Right atrium auricular region (tissue), 2 donors: Measurements from ENCODE around the gene SH2D5. TPM values are rescaled to one million over a fixed set of nuclear protein-coding genes. Genes with fewer than 3 reads are reported as not detected.

Experiments used
- DNase-seq: peaks from one replicate; pipeline ENCODE4 v3.0.0-alpha.2; 2019; ENCODE audit warnings: low spot score
- H3K27ac ChIP-seq, 2 donors: fragments of 200-600 bp; sonication (generic); 1 replicate in 1 of 2; 2 replicates in 1 of 2; pipeline ENCODE4 v1.5.1; 2016 to 2019
- H3K27me3 ChIP-seq, 2 donors: fragments of 200-600 bp; sonication (generic); one replicate each; pipeline versions ENCODE4 v1.5.1 to v1.6.0; 2017 to 2019
- H3K36me3 ChIP-seq: fragments of 200-600 bp; sonication (generic); one replicate; pipeline ENCODE4 v1.5.1; 2016
- H3K4me1 ChIP-seq, 2 donors: fragments of 200-600 bp; sonication (generic); one replicate each; pipeline versions ENCODE4 v1.5.1 to v1.6.0; 2017 to 2019
- H3K4me3 ChIP-seq, 2 donors: fragments of 200-600 bp; sonication (generic); 1 replicate in 1 of 2; 2 replicates in 1 of 2; pipeline ENCODE4 v1.5.1; 2017 to 2019; ENCODE audit warnings: mild to moderate bottlenecking in 1 of 2, moderate library complexity in 1 of 2
- H3K9me3 ChIP-seq, 2 donors: fragments of 200-600 bp; sonication (generic); one replicate each; pipeline ENCODE4 v1.5.1; 2019
- CTCF ChIP-seq, 2 donors: fragments of 200-600 bp; sonication (generic); IDR thresholded peaks; one replicate each; pipeline ENCODE4 v1.5.1; 2019; ENCODE audit warnings: antibody characterized with exemption in 2 of 2
- total RNA-seq, 2 donors: library from RNA; depleted of rRNA; stranded (reverse); fragments of >200 nt; gene quantifications; one replicate each; pipeline ENCODE4 v1.1.0, GENCODE V29; 2016

Gene SH2D5
- total RNA-seq, 2 donors from 2014 or later = 0.63 TPM; not detected in 1

- no peak for TF ChIP-seq CTCF (IDR thresholded peaks at IDR 0.05)
- DNase-seq = no peak
- Histone ChIP-seq H3K9me3 (no peaks in the 10 kb centered on the region), H3K36me3 (no peaks in the 10 kb centered on the region), H3K4me1 (peaks cover 0 to 21% of the 10 kb centered on the region in 2 donors), H3K27me3 (no peaks in the 10 kb centered on the region), H3K4me3 (peak overlapping the region; percentile 30 to 44), H3K27ac (peak overlapping the region; percentile 80)
Measured at GRCh38 chr1:20684651-20685050, 47.9 kb downstream of the SH2D5 start.

DNA sequence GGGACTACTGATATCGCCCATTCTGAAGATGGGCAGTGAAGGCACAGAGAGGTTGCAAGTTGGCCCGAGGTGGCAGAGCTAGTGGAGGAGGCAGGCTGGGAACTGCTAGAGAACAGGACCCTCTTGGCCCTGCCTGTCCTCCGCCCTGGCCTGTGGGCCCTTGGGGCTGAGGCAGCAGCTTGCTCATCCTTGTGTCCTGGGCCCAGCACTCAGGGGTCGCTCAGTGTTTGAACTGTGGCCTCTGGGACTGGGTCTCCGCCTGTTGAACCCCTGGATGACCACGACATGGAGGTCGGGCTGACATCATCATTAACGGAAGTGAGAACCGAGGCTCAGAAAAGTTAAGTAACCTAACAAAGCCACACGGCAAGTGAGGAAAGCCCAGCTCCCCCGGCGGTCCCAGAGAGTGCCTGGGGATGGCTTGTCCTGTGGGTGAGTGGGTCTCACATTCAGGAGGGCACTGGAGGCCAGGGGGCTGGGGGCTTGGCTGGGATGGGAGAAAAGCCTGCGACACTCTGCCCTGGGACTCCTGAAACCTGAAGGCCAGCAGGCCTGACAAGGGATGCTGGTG lies 48.4 kb downstream of the SH2D5 start:
- Histone ChIP-seq H3K9me3 (no peaks in the 10 kb centered on the region), H3K4me3 (peak overlapping the region; percentile 30 to 44), H3K4me1 (peaks cover 0 to 21% of the 10 kb centered on the region in 2 donors), H3K36me3 (no peaks in the 10 kb centered on the region), H3K27ac (peak overlapping the region; percentile 80), H3K27me3 (no peaks in the 10 kb centered on the region)
- no peak for TF ChIP-seq CTCF (IDR thresholded peaks at IDR 0.05)
- no peak for DNase-seq

DNA sequence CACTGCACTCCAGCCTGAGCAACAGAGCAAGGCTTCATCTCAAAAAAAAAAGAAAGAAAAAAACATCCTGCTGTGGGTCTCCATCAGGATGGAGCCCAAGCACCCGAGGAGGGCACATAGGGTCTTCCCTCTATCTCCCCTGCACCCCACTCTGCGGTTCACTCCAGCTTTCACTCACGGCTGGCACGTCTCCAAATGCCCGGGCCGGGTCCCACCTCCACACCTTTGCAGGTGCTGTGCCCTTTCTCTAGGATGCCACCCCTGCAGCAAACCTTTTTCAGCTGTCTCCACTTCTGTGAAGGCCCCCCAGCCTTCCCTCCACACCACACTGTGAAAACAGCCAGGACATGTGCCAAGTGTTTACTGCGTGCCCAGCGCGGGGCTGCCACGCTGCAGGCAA lies 48.9 kb downstream of the SH2D5 start:
- Histone ChIP-seq H3K36me3 (no peaks in the 10 kb centered on the region), H3K27ac (peak overlapping the region in 1 of 2 donors; percentile 80), H3K27me3 (no peaks in the 10 kb centered on the region), H3K9me3 (no peaks in the 10 kb centered on the region), H3K4me1 (peaks cover 0 to 21% of the 10 kb centered on the region in 2 donors), H3K4me3 (peak overlapping the region in 1 of 2 donors; percentile 44)
- no peak for DNase-seq
- TF ChIP-seq CTCF (IDR thresholded peaks at IDR 0.05) = no peak

GRCh38 chr1:20682571-20683236 lies 49.8 kb downstream of the SH2D5 start:
- Histone ChIP-seq H3K4me3 (no peak overlapping the region), H3K9me3 (no peaks in the 10 kb centered on the region), H3K4me1 (peaks cover 0 to 21% of the 10 kb centered on the region in 2 donors), H3K27me3 (no peaks in the 10 kb centered on the region), H3K36me3 (no peaks in the 10 kb centered on the region), H3K27ac (no peak overlapping the region)
- DNase-seq = no peak
- TF ChIP-seq CTCF (IDR thresholded peaks at IDR 0.05) = no peak

DNA sequence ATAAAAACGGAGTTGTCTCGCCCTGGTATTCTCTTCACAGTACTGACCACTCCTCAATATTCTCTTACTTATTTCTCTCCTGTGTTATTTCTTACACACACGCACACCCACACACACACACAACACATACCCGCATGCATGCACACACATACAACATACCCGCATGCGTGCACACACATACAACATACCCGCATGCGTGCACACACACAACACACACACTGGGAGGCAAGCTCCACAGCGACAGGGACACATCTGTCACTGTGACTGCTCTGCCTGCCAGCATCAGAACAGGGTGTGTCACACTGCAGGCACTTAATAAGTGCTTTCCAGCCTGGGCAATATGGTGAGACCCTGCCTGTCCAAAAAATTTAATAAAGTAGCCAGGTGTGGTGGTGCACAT lies 50.5 kb downstream of the SH2D5 start:
- no peak for TF ChIP-seq CTCF (IDR thresholded peaks at IDR 0.05)
- H3K27ac ChIP-seq = no peak overlapping the region
- H3K27me3 ChIP-seq = no peaks in the 10 kb centered on the region
- H3K9me3 ChIP-seq = no peaks in the 10 kb centered on the region
- H3K36me3 ChIP-seq = no peaks in the 10 kb centered on the region
- H3K4me3 ChIP-seq = no peak overlapping the region
- H3K4me1 ChIP-seq = peaks cover 0 to 21% of the 10 kb centered on the region in 2 donors
- no peak for DNase-seq
